NCI-H1694 (cell line): Measurements from ENCODE around the gene AKAP6.
A peak's percentile ranks its signal among the peaks of the same experiment; 100 is the strongest.
"Not testable (repeated sequence)": the region's sequence is repeated elsewhere in the genome, so short reads cannot be mapped to it uniquely, and the experiment has no call there.

Experiments
- DNase-seq: peaks from one replicate; lab custom pipeline; 2025; lab: John Stamatoyannopoulos, UW

AKAP6 gene

GRCh38 chr14:32578181-32578580 is 249.1 kb downstream of the AKAP6 start:
- DNase-seq = no peak

DNA sequence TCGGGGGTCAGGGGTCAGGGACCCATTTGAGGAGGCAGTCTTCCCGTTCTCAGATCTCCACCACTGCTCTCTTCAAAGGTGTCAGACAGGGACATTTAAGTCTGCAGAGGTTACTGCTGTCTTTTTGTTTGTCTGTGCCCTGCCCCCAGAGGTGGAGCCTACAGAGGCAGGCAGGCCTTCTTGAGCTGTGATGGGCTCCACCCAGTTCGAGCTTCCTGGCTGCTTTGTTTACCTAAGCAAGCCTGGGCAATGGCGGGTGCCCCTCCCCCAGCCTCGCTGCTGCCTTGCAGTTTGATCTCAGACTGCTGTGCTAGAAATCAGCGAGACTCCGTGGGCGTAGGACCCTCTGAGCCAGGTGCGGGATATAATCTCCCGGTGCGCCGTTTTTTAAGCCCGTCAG is 254.3 kb downstream of the AKAP6 start:
- DNase-seq = not testable (repeated sequence)

- DNase-seq = no peak
Observed at GRCh38 chr14:32584079-32584478, 255.0 kb downstream of the AKAP6 start.

DNA sequence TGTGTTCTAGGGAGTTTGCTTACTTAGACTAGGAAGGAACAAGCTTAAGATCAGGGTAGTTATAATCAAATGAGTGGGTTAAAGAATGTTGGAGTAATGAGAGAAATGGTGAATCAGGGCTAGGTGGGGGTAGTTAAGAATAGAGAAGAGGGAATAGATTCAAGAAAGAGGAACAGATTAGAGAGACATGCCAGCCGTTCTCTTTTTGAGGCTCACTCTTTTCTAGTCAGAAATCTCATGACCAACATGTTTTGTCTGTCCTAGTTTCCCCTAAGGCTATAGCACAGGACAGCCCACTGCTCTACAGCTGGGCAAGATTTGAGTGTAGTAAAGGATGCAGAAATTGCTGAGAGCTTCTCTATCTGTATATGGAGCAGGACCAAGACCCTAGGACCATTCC is 258.4 kb downstream of the AKAP6 start:
- no peak for DNase-seq

DNA sequence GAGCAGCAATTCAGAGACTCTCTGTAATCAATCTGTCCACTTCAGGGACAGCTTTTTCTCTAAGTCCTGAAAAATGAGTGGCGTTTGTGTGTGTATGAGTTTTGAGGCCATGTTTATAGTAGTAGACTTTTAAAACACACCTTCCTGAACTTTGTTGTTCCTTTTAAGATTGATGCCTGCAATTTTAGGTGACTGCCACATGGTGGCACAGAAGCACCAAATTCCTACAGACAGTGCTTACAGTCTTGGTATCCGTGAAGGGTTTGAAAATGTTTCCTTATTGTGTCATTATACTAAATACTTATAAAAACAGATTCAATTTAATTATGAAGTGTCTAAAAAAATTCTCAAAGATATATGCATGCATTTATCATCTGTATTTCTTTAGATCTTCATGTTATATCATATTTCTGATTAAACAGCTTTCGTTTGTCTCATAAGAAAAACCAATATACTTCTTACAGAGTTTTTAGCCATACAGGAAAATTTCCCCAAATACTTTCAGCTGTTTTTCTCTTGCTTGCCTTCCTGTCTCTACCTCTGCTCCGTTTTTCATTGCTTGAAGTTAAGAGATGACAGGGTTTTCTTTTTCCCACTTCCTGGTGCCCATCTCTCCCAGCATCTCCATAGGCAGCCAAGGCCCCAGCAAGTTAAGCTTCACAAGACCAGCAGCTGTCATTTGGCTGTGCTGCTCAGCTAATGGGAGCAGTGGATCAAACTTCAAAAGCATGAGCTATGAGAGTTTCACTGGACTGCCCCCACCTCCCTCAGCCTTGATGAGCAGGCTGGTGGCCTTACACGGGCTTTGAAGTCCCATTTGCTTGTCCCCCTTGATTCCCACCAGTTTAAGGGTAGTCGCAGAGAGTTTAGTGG is 259.6 kb downstream of the AKAP6 start:
- peak; percentile 26 for DNase-seq

DNA sequence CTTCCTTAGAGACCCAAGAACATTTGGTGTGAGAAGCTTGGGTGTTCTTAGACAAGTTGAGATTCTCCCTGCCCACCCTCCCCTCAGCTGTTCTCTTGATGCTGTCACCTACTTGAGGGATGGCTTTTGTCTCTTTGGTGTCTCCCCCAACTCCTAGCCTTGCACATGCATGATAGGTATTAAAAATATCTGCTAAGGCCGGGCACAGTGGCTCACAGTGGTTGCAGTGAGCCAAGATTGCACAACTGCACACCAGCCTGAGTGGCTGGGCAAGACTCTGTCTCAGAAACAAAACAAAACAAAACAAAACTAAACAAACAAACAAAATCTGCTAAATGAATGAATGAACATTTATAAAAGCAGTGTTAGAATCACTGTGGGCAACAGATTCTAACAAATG is 261.1 kb downstream of the AKAP6 start:
- no peak for DNase-seq

DNA sequence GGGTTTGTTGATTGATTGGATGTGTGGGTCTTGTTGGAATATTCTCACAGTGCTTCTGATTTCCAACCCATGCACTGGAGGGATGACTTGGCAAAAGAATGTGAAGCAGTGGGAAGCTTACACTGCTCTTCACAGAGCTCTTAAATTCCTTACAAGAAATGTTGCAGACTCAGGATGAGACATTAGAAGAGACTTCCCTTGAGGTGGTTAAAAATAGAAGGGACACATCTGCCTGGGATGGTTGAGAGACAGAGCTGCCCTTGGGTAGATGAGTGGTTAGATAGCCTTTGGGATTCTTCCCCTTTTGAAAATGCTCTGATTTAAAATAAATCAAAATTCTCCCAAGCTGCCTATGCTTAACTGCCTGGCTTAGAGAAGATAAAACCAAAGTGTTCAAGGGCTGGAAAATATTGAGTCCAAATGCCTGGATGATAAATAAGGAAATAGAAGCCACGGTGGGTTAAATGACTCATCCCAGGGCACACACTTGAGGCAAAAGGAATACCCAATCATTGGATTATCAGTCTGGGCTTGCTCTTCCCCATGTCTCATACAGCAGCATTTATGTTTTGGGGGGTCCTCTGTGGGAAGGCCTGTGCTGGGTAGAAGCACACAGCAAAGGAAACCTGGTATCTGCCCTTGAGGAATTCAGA is 264.3 kb downstream of the AKAP6 start:
- DNase-seq = no peak

DNA sequence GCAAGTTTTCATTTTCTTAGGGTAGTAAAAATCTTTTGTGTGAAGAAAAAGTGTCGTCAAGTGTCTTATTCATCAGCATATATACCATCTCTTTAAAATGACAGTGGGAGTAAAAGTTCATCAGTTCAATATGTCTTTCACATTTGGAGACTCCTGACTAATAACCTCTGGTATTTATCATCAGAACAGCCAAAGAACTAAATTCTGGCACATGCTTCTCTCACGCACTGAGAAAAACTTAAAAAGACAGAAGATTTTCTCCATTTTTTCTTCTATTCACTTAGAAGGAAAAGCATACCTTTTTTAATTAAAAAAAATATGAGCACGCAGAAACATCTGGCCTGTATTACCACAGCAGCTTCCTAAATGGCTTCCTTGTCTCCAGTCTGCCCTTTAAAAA is 265.7 kb downstream of the AKAP6 start:
- no peak for DNase-seq

GRCh38 chr14:32595497-32595896 is 266.4 kb downstream of the AKAP6 start:
- no peak for DNase-seq

GRCh38 chr14:32596390-32596789 is 267.3 kb downstream of the AKAP6 start:
- DNase-seq = no peak

GRCh38 chr14:32597771-32598170 is 268.7 kb downstream of the AKAP6 start:
- no peak for DNase-seq

- no peak for DNase-seq
Observed at GRCh38 chr14:32601069-32601468, 272.0 kb downstream of the AKAP6 start.

GRCh38 chr14:32601906-32602305 is 272.8 kb downstream of the AKAP6 start:
- DNase-seq = no peak

DNA sequence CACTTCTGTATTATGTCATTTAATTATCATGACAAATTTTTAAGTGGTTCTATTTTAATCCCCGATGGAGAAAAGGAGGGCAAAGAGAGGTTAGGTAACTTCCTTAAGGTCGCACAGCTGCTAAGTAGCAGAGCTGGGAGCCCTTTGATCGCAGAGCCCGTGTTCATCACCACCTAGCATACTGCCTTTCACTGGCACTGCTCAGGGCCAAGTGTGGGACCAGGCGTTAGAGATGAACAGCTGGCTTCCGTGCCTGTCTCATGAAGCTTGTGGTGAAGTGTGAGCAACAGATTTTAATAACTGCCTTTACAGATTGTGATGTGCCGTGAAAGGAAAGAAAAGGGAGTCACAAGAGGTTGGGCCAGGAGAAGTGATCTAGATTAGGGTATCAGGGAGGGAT is 273.6 kb downstream of the AKAP6 start:
- DNase-seq = peak; percentile 66

- no peak for DNase-seq
Observed at GRCh38 chr14:32603992-32604565, 275.0 kb downstream of the AKAP6 start.

GRCh38 chr14:32606301-32606700 is 277.2 kb downstream of the AKAP6 start:
- DNase-seq = no peak

GRCh38 chr14:32607399-32607798 is 278.3 kb downstream of the AKAP6 start:
- no peak for DNase-seq

- no peak for DNase-seq
Observed at GRCh38 chr14:32608857-32609256, 279.8 kb downstream of the AKAP6 start.

- DNase-seq = no peak
Observed at GRCh38 chr14:32609388-32609787, 280.3 kb downstream of the AKAP6 start.

DNA sequence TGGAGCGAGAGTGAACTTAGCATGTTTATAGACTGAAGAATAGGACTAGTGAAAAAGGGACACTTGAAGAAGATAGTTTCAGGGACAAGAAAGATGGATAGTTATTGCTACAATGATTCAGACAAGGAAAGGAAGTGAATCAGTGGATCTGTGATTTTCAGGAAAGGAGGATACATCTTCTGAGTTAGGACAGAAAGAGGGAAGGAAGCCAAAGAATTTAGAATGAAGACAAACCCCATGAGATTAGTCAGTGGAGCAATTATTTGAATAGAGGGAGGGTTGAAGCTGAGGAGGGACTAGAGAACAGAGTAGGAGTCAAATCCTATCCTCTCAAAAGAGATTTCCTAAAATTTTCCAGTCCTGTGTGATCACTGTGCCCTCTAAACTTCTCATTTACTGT is 282.7 kb downstream of the AKAP6 start:
- DNase-seq = no peak

DNA sequence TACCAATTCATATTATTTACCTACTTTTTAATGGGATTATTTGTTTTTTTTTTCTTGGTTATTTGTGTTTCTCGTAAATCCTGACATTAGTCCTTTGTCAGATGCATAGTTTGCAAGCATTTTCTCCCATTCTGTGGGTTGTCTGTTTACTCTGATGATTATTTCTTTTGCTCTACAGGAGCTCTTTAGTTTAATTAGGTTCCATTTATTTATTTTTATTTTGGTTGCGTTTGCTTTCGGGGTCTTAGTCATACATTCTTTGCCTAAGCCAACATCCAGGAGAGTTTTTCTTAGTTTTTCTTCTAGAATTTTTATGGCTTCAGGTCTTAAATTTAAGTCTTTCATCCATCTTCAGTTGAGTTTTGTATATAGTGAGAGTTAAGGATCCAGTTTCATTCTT is 289.9 kb downstream of the AKAP6 start:
- DNase-seq = no peak

- DNase-seq = no peak
Observed at GRCh38 chr14:32620303-32620702, 291.2 kb downstream of the AKAP6 start.

- DNase-seq = no peak
Observed at GRCh38 chr14:32620724-32621123, 291.6 kb downstream of the AKAP6 start.
